Activated T-cell treated with anti-CD3 and anti-CD28 coated beads, Interleukin-2, amount 50 U/mL, for 24 hours (primary cell): Measurements from ENCODE around the gene GALNT15.

Source experiments
- DNase-seq: peaks from one replicate; pipeline ENCODE4 v3.0.0-alpha.2; 2020
- H3K27ac Mint-ChIP-seq: 2 replicates; pipeline ENCODE4 v1.8.0; 2020; ENCODE audit warnings: mild to moderate bottlenecking, mixed read lengths
- H3K27me3 Mint-ChIP-seq: 2 replicates; pipeline ENCODE4 v1.8.0; 2020; ENCODE audit warnings: mixed read lengths
- H3K36me3 Mint-ChIP-seq: 2 replicates; pipeline ENCODE4 v1.8.0; 2020; ENCODE audit warnings: low read depth, mixed read lengths
- H3K4me1 Mint-ChIP-seq: 2 replicates; pipeline ENCODE4 v1.8.0; 2020; ENCODE audit warnings: low read depth, mixed read lengths
- H3K4me3 Mint-ChIP-seq: 2 replicates; pipeline ENCODE4 v1.8.0; 2020; ENCODE audit warnings: mild to moderate bottlenecking, moderate library complexity, mixed read lengths
- H3K9me3 Mint-ChIP-seq: 2 replicates; pipeline ENCODE4 v1.8.0; 2020; ENCODE audit warnings: mixed read lengths

GALNT15 gene

GRCh38 chr3:16211176-16211904 lies 36.9 kb downstream of the GALNT15 start:
- Mint-ChIP-seq H3K4me1 (peaks cover 7% of the 10 kb centered on the region), H3K27ac (no peak overlapping the region), H3K4me3 (no peak overlapping the region), H3K9me3 (no peaks in the 10 kb centered on the region), H3K27me3 (no peaks in the 10 kb centered on the region), H3K36me3 (no peaks in the 10 kb centered on the region)
- DNase-seq: no peak

- no peaks in the 10 kb centered on the region for H3K9me3 Mint-ChIP-seq
- H3K4me3 Mint-ChIP-seq: no peak overlapping the region
- no peaks in the 10 kb centered on the region for H3K27me3 Mint-ChIP-seq
- no peaks in the 10 kb centered on the region for H3K36me3 Mint-ChIP-seq
- H3K4me1 Mint-ChIP-seq: peaks cover 5% of the 10 kb centered on the region
- H3K27ac Mint-ChIP-seq: no peak overlapping the region
- DNase-seq: no peak
Measured at GRCh38 chr3:16214366-16214765, 39.9 kb downstream of the GALNT15 start.

DNA sequence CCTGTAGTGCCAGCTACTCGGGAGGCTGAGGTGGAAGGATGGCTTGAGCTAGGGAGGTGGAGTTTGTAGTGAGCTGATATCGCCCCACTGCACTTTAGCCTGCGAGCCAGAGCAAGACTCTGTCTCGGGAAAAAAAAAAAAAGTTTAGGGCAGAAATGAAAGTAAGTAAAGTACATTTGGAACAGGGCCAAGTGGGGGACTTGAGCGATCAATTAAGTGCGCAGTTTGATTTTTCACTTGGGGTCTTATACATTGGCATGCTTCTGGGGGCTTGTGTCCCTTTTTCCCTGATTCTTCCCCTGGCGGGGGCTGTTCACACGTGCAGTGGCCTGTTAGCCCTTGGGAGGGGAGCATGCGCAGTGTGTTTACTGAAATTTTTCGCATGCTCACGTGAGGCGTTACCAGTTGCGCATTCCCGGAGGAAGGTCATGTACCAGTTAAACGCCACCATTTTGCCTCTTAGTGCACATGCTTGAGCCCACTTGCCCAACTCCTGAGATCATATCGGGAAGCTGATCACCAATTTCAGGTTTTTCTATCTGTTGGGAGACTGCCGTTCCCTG lies 42.0 kb downstream of the GALNT15 start:
- Mint-ChIP-seq H3K27me3 (no peaks in the 10 kb centered on the region), H3K4me3 (no peak overlapping the region), H3K9me3 (no peaks in the 10 kb centered on the region), H3K27ac (no peak overlapping the region), H3K36me3 (no peaks in the 10 kb centered on the region), H3K4me1 (no peaks in the 10 kb centered on the region)
- DNase-seq: no peak

- Mint-ChIP-seq H3K36me3 (no peaks in the 10 kb centered on the region), H3K9me3 (no peaks in the 10 kb centered on the region)
Measured at GRCh38 chr3:16219777-16220176, 45.3 kb downstream of the GALNT15 start.

GRCh38 chr3:16221990-16222389 lies 47.5 kb downstream of the GALNT15 start:
- Mint-ChIP-seq H3K27me3 (no peaks in the 10 kb centered on the region), H3K4me1 (peaks cover 1% of the 10 kb centered on the region), H3K9me3 (no peaks in the 10 kb centered on the region), H3K27ac (no peak overlapping the region), H3K4me3 (no peak overlapping the region), H3K36me3 (no peaks in the 10 kb centered on the region)
- DNase-seq: no peak

More at GRCh38 chr3:16219777-16220176, 45.3 kb downstream of the GALNT15 start:
- no peak for DNase-seq
- H3K4me1 Mint-ChIP-seq: peaks cover 1% of the 10 kb centered on the region
- no peak overlapping the region for H3K4me3 Mint-ChIP-seq
- no peak overlapping the region for H3K27ac Mint-ChIP-seq
- H3K27me3 Mint-ChIP-seq: no peaks in the 10 kb centered on the region

- Mint-ChIP-seq H3K36me3 (no peaks in the 10 kb centered on the region), H3K27me3 (no peaks in the 10 kb centered on the region), H3K27ac (no peak overlapping the region), H3K4me3 (no peak overlapping the region), H3K4me1 (peaks cover 1% of the 10 kb centered on the region), H3K9me3 (no peaks in the 10 kb centered on the region)
- no peak for DNase-seq
Measured at GRCh38 chr3:16222547-16222946, 48.1 kb downstream of the GALNT15 start.

- Mint-ChIP-seq H3K27ac (no peak overlapping the region), H3K4me1 (peaks cover 1% of the 10 kb centered on the region)
Measured at GRCh38 chr3:16224325-16224724, 49.8 kb downstream of the GALNT15 start.

DNA sequence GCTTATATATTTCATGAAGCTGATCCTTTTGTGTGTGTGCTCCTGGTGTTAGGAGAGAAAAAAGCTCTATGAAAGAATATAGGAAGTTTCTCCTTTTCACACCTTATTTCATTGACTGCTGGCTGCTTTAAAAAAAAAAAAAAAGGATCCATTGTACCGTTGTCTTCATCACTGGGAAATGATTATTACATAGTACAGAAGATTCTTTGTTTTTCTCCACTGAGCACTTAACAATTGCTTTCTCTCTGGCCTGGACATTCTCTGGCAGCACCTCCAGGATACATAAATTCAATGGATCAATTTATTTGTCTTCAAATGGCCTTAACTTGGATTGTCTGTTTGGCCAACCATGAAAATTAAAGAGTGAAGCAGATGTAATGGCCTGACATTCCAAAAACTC lies 53.1 kb downstream of the GALNT15 start:
- H3K4me3 Mint-ChIP-seq: no peak overlapping the region
- peaks cover 2% of the 10 kb centered on the region for H3K27me3 Mint-ChIP-seq
- no peak for DNase-seq
- no peaks in the 10 kb centered on the region for H3K9me3 Mint-ChIP-seq
- H3K4me1 Mint-ChIP-seq: peaks cover 1% of the 10 kb centered on the region
- H3K27ac Mint-ChIP-seq: no peak overlapping the region
- no peaks in the 10 kb centered on the region for H3K36me3 Mint-ChIP-seq

More at GRCh38 chr3:16224325-16224724, 49.8 kb downstream of the GALNT15 start:
- DNase-seq: no peak
- no peaks in the 10 kb centered on the region for H3K9me3 Mint-ChIP-seq
- H3K4me3 Mint-ChIP-seq: no peak overlapping the region
- H3K36me3 Mint-ChIP-seq: no peaks in the 10 kb centered on the region
- H3K27me3 Mint-ChIP-seq: peaks cover 2% of the 10 kb centered on the region

GRCh38 chr3:16229681-16230080 lies 55.2 kb downstream of the GALNT15 start:
- Mint-ChIP-seq H3K9me3 (no peaks in the 10 kb centered on the region), H3K4me3 (no peak overlapping the region), H3K27me3 (peaks cover 4% of the 10 kb centered on the region), H3K36me3 (no peaks in the 10 kb centered on the region), H3K4me1 (no peaks in the 10 kb centered on the region), H3K27ac (no peak overlapping the region)
- no peak for DNase-seq

DNA sequence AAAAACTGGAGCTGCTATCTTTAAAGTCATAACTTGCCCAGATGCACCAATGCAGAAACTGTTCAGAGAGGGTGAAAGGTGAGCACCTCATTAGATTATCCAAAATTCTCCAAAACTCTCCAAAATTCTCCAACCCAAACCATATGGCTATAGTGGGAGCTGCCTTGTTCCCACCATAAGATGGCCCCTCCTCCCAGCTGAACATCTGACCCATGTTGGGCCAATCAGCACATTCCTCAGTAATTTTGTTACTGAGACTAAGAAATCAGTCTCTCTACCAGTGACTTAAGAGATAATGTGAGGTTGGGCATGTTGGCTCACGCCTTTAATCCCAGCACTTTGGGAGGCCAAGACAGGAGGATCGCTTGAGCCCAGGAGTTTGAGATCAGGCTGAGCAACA lies 57.5 kb downstream of the GALNT15 start:
- H3K36me3 Mint-ChIP-seq: no peaks in the 10 kb centered on the region
- H3K27me3 Mint-ChIP-seq: peaks cover 4% of the 10 kb centered on the region
- no peak overlapping the region for H3K27ac Mint-ChIP-seq
- no peaks in the 10 kb centered on the region for H3K4me1 Mint-ChIP-seq
- DNase-seq: no peak
- no peak overlapping the region for H3K4me3 Mint-ChIP-seq
- no peaks in the 10 kb centered on the region for H3K9me3 Mint-ChIP-seq

- no peak overlapping the region for H3K27ac Mint-ChIP-seq
- no peaks in the 10 kb centered on the region for H3K36me3 Mint-ChIP-seq
- H3K4me3 Mint-ChIP-seq: no peak overlapping the region
- no peak for DNase-seq
- peaks cover 2% of the 10 kb centered on the region for H3K27me3 Mint-ChIP-seq
- H3K9me3 Mint-ChIP-seq: no peaks in the 10 kb centered on the region
- H3K4me1 Mint-ChIP-seq: no peaks in the 10 kb centered on the region
Measured at GRCh38 chr3:16233806-16234205, 59.3 kb downstream of the GALNT15 start.

DNA sequence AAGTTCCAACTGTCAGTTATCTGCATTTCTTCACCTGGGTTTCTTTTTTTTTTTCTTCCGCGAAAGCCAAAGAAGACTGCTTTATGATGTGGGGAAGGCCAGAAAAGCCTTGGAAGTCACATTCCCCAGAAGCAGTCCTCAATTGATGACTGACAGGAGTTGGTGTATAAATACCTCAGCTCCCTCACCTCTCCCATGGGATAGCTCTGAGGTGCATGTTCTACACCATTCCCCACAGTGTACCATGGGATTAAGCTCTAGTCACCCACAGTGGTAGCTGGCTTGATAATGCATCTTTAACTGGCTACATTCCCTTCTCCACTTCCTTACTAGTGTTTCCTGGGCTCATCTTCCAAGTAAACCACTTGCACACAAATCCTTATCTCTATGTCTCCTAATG lies 59.8 kb downstream of the GALNT15 start:
- DNase-seq: no peak
- H3K27ac Mint-ChIP-seq: no peak overlapping the region
- no peaks in the 10 kb centered on the region for H3K4me1 Mint-ChIP-seq
- no peaks in the 10 kb centered on the region for H3K9me3 Mint-ChIP-seq
- no peaks in the 10 kb centered on the region for H3K36me3 Mint-ChIP-seq
- H3K27me3 Mint-ChIP-seq: peaks cover 2% of the 10 kb centered on the region
- H3K4me3 Mint-ChIP-seq: no peak overlapping the region

- Mint-ChIP-seq H3K9me3 (no peaks in the 10 kb centered on the region), H3K27ac (no peak overlapping the region), H3K4me1 (peaks cover 12% of the 10 kb centered on the region), H3K4me3 (no peak overlapping the region), H3K27me3 (peaks cover 2% of the 10 kb centered on the region), H3K36me3 (no peaks in the 10 kb centered on the region)
- no peak for DNase-seq
Measured at GRCh38 chr3:16236030-16236639, 61.7 kb downstream of the GALNT15 start.

DNA sequence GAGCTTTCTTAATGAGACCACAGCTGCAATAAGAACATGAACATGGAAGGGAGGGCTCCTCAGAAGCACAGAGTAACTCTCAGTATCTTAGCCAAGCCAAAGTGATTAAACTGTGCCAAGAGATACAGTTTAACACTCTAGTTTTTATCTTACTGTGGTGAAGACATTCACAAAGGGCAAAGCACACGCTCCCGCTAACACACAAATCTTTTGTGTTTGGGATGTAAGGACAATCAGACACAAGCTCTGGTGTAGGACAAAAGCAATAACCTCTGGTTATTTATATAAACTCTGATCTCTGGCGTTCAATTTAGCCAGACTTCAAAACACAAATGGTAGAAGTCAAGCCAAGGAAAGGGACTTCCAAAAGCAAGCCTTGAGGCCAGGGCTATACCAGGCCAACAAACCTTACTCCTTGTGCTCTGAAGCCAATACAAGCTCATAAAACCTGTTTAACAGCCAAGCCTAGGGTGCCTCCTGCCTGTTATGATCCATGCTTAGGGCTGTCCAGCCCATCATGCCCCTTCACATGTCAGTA lies 62.4 kb downstream of the GALNT15 start:
- no peak overlapping the region for H3K4me3 Mint-ChIP-seq
- H3K27ac Mint-ChIP-seq: no peak overlapping the region
- no peaks in the 10 kb centered on the region for H3K36me3 Mint-ChIP-seq
- H3K4me1 Mint-ChIP-seq: peaks cover 12% of the 10 kb centered on the region
- no peaks in the 10 kb centered on the region for H3K9me3 Mint-ChIP-seq
- no peak for DNase-seq
- peaks cover 2% of the 10 kb centered on the region for H3K27me3 Mint-ChIP-seq
